Sciatic nerve (tissue), 2 donors: ENCODE results near the gene SPRED3. TPM values are rescaled to one million over a fixed set of nuclear protein-coding genes. Genes with fewer than 3 reads are reported as not detected.

Experiments
- ATAC-seq: fragments of 200-7000 bp; cut with Tn5 transposase; one replicate; pipeline ENCODE4 v1.9.1; 2020; ENCODE audit warnings: mild to moderate bottlenecking, moderate library complexity
- DNase-seq: peaks from one replicate; pipeline ENCODE4 v3.0.0-alpha.2; 2020; ENCODE audit warnings: low spot score
- intact Hi-C: fragments of 100-400 bp; cut with DNase I; formaldehyde crosslinking; loops from one replicate; pipeline ENCODE4 v1.14.2; 2022
- total RNA-seq: library from RNA; stranded (reverse); fragmentation: NEBNext Ultra II Directional; extraction: Animal tissue kit (Norgen Biotek cat#: 25700); gene quantifications from one replicate; pipeline ENCODE4 v1.2.1, GENCODE V29; 2021
- donor health status: DM: no; HTN: no; CAD: no.
- donor health status: DM: no; HTN: no; CAD: no.

Gene SPRED3
- total RNA-seq, 1 donor from 2014 or later: 2.3 TPM

- intact Hi-C loops: loop anchor here (10.0 kb wide), 1 partner anchor 925 kb away; no protein-coding TSS in a partner anchor
- DNase-seq: no peak
- no peak for ATAC-seq
Observed at GRCh38 chr19:38369584-38369983, 18.9 kb upstream of the SPRED3 start.

GRCh38 chr19:38370299-38370698 is 18.2 kb upstream of the SPRED3 start:
- ATAC-seq (no peak), DNase-seq (no peak)
- intact Hi-C loops: no loop called here

GRCh38 chr19:38371081-38371480 is 17.4 kb upstream of the SPRED3 start:
- no peak for DNase-seq
- intact Hi-C loops: no loop called here

GRCh38 chr19:38373907-38374331 is 14.6 kb upstream of the SPRED3 start:
- ATAC-seq (no peak), DNase-seq (no peak)
- intact Hi-C loops: no loop called here

More at GRCh38 chr19:38371081-38371480, 17.4 kb upstream of the SPRED3 start:
- no peak for ATAC-seq

DNA sequence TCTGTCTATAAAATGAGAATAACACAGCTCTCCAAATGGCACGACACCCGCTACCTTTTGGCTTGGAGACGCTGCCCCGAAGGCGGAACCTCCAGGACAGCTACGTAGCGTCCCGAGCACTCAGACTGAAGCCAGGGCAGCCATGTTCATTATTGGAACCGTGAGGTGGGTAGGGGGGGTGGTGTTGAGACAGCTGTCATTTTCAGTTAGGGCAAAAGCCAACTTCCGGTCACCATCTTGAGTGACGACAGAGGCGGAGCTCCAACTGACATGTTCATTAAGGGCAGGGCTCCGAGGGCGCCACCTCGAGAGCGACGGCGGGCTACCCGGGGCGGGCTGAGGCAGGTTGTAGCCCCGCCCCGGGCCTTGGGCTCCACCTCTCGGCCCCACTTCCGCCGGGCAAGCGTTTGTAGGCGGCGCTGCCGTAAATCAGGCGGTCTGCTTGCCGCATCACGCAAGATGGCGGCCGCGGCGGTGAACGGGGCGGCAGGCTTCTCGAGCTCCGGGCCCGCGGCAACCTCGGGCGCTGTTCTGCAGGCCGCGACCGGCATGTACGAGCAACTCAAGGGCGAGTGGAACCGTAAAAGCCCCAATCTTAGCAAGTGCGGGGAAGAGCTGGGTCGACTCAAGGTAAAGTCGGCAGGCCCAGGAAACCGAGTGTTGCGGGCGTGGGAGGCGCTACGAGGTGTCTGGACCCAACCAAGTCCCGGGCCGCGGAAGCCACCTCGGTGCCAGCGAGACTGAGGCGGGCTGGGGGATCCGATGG is 14.0 kb upstream of the SPRED3 start, which contains the start of gene PSMD8:
Gene PSMD8 (plus strand): TSS at position 240 of the 766 bp plus-strand sequence. CDS start 31 bp downstream, at position 271.
- ATAC-seq: peak; percentile 99
- peak; percentile 99 for DNase-seq
- intact Hi-C loops: no loop called here

DNA sequence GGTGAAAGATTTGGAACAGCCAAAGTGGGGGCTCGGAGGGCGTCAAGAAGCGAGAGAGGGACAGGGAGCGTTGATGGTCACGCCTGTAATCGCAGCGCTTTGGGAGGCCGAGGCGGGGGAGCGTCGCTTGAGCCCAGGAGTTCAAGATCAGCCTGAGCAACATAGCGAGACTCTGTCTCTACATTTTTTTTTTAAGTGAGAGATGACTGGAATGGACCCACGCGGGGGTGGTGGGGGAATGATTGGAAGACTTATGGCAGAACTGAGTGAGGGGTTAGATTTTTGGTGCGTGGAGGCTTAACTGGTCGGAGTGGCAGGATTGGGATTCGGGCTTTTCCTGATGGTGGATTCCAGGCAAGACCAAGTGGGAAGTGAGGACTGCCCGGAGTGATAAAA is 13.4 kb upstream of the SPRED3 start:
- intact Hi-C loops: no loop called here
- ATAC-seq (no peak), DNase-seq (no peak)

DNA sequence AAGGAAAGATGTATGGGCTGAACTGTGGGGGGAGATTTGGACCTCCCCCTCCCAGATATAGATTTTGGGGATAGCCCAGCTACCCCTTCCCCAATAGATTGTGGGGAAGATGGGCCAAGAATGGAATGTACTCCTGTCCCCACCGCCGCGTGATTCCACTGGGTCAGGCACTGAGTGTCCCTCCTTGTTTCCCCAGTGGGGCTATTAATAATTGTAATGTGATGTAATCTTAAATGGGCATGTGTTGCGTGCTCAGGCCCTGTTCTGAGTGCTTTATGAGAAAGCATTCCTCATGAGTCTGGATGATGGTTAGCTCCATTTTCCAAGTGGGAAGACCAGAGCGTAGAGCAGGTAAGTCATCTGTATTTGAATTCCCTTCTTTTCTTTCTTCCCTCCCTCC is 12.7 kb upstream of the SPRED3 start:
- ATAC-seq (no peak), DNase-seq (no peak)
- intact Hi-C loops: no loop called here

- no peak for ATAC-seq
- no peak for DNase-seq
- intact Hi-C loops: no loop called here
Observed at GRCh38 chr19:38376576-38376975, 11.9 kb upstream of the SPRED3 start.

- DNase-seq (no peak), ATAC-seq (no peak)
- intact Hi-C loops: no loop called here
Observed at GRCh38 chr19:38377052-38377451, 11.4 kb upstream of the SPRED3 start.

GRCh38 chr19:38378866-38379265 is 9.6 kb upstream of the SPRED3 start:
- no peak for DNase-seq

DNA sequence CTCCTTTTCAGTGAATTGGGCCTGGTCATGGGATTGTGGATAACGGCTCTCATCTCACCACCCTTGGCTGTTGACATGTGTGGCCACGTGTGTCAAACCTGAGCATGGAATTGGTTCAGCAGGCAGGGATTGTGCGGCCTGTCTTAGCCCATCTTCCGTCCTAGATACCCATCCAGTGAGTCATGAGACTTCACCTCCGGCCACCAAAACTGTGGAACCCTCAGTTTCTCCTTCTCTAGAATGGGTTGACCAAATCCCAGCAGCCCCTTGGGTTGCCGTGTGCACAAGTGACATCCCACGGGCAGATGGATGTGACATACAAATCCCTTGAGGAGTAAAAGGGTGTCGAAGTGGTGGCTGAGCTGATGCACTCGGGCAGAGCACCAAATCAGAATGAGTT is 7.4 kb upstream of the SPRED3 start:
- no peak for DNase-seq
- intact Hi-C loops: no loop called here
- no peak for ATAC-seq

More at GRCh38 chr19:38378866-38379265, 9.6 kb upstream of the SPRED3 start:
- no peak for ATAC-seq
- intact Hi-C loops: no loop called here

- no peak for ATAC-seq
- no peak for DNase-seq
- intact Hi-C loops: no loop called here
Observed at GRCh38 chr19:38383184-38383583, 5.3 kb upstream of the SPRED3 start.

- DNase-seq (no peak), ATAC-seq (no peak)
- intact Hi-C loops: no loop called here
Observed at GRCh38 chr19:38383743-38384142, 4.8 kb upstream of the SPRED3 start.

GRCh38 chr19:38384209-38385027 is 4.1 kb upstream of the SPRED3 start:
- ATAC-seq: no peak
- DNase-seq: no peak
- intact Hi-C loops: no loop called here

DNA sequence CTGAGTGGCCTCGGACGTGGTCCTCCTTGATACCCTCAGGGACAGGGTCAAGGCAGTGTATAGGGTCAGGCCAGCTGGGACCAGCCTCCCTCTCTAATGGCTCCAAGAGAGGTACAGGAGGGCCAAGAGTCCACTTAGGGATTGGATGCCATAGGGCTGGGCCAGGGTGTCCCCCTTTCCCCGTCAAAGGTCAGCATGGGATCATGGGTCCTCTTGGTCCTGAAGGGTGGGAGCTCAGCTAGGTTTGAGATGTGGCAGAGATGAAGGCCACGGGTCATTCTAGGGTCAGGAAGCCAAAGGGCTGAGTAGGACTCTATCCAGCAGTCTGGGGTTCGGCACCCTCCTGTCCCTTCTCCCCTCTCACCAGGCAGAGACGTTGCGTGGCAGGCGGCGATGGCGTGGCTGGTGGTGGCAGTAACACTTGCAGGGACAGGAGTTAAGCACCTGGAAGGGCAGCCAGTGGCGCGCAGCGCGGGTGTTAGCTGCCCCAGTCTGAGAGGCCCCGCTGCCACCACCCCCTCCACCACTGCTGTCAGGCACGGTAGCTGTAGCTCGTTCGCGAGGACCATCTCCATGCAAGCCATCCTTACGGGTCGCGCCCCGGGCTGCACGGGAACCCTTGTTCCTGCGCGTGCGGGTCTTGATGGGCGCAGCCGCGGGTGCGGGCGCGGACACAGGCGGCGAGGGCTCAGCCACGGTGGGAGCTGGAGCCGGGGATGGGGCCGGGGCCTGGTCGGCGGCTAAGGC is 3.3 kb upstream of the SPRED3 start:
- intact Hi-C loops: no loop called here
- ATAC-seq (no peak), DNase-seq (no peak)

DNA sequence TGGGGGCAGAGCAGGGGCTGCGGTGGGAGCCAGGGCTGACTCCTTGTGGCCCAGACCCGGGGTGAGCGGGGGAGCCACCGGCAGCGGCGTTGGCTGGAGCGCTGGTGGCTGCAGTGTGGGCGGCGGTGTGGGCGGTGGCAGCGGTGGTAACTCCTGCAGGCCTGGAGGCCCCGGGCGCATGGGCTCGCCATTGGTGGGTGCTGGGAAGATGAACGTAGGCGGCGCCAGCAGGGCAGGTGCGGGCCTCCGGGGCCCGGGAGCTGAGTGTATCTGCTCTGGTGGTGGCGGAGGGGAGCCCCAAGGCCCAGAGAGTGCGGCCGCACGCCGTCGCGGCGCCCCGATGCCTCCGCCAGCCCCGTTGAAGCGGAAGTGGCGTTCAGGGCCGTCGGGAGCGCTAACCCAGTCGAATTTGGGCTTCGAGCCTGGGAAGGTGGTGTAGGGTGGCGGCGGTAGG is 2.7 kb upstream of the SPRED3 start:
- DNase-seq: no peak
- ATAC-seq: no peak
- intact Hi-C loops: no loop called here

GRCh38 chr19:38386300-38386970 is 2.1 kb upstream of the SPRED3 start:
- ATAC-seq: no peak
- no peak for DNase-seq
- intact Hi-C loops: no loop called here

- peak; percentile 67 for DNase-seq
- peak; percentile 4 for ATAC-seq
- intact Hi-C loops: no loop called here
Observed at GRCh38 chr19:38386971-38387549, 1.4 kb upstream of the SPRED3 start.
